ENCODE measurements around the gene DLG2. TPM values are rescaled to one million over a fixed set of nuclear protein-coding genes. Genes with fewer than 3 reads are reported as not detected.

DLG2 gene
- total RNA-seq, 1 experiment from 2014 or later = 17.5 TPM

DNA sequence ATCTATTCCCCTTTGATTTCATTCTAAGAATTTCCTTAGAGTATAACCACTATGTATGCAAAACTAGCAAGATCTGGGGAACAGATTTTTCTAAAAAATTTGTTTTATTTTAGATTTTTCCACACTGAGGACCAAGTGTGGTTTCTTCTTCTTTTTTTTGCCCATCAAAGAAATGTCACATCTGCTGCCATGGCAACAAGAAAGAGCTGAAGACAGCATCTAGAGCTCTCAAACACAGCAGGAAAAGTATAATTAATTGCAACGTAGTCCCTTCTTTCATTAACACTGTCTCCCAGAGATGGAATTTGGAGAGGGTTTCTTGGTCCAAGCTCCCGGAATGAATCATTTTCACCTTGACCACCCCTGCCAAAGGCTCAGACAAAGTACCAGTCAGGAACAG, 2084.3 kb downstream of the DLG2 start (continued):
- TF ChIP-seq ESRRA (CRISPR knock-in tag; IDR thresholded peaks at IDR 0.05; ENCODE audit: borderline replicate concordance) (no peak), ARID4B (CRISPR knock-in tag; IDR thresholded peaks at IDR 0.05; ENCODE audit: borderline replicate concordance) (no peak)

DNA sequence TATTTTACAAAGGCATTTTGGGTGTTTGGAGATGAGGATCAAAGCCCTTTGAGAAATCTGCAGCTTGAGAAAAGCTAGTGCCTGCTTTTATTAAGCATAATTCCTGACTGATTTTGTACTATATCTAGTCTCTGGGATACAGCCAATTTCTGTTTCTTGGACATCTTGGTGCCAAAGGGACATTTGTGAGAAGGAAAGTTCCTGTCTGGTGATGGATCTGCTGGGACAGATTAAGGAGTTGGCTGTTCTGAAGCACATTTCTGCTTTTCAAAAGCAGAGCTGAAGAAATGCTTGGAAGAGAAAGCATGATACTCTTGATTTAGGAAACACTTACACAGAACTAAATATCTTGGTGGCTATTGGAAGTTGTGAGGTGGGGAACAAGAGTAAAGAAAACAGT, 2086.4 kb downstream of the DLG2 start:
- DNase-seq (ENCODE audit: low spot score) (no peak), ATAC-seq (no peak)
- H3K9me3 Mint-ChIP-seq = no peaks in the 10 kb centered on the region
- POLR2A ChIA-PET = no interaction called here
- H3K27ac Mint-ChIP-seq = no peak overlapping the region
- H3K27me3 Mint-ChIP-seq (ENCODE audit: low read depth) = no peaks in the 10 kb centered on the region; the same call in none of the 2 replicates
- no peaks in the 10 kb centered on the region for H3K36me3 Mint-ChIP-seq
- TF ChIP-seq, protein P1, sequence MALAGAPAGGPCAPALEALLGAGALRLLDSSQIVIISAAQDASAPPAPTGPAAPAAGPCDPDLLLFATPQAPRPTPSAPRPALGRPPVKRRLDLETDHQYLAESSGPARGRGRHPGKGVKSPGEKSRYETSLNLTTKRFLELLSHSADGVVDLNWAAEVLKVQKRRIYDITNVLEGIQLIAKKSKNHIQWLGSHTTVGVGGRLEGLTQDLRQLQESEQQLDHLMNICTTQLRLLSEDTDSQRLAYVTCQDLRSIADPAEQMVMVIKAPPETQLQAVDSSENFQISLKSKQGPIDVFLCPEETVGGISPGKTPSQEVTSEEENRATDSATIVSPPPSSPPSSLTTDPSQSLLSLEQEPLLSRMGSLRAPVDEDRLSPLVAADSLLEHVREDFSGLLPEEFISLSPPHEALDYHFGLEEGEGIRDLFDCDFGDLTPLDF (CRISPR knock-in tag; IDR thresholded peaks at IDR 0.05) = no peak
- H3K4me3 Mint-ChIP-seq = no peak overlapping the region
- H3K4me1 Mint-ChIP-seq = peaks cover 5% of the 10 kb centered on the region
- CTCF ChIA-PET = interaction anchor here (1.3 kb wide), 1 partner anchor 248 kb away, joined by 5 read pairs; no protein-coding TSS in a partner anchor

DNA sequence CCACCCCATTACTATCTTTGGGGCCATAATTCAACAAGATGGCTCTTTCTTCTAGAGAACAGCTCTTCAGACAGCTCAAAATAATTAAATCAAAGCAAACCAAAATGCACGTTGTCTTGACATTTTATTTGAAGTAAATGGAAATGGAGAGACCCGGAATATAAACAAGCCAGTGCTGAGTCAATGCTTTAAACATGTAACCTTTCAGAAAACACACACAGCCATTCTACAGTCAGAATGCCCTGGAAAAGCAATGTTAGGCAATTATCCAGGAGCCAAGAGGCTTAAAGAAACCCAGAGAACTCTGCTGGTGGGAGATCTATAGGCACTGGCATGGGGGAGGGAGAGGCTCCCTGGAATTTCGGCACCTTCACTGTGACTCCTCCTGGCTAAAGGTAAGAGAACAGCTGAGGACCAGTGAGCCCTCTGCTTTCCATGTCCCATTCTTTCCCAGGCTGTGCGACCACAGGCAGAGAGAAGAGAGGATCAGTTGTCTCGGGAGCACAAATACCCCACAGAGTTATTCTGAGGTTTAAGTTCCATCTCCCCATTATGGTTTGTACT, 2086.9 kb downstream of the DLG2 start:
- no peaks in the 10 kb centered on the region for H3K9me3 Mint-ChIP-seq
- H3K27me3 Mint-ChIP-seq (ENCODE audit: low read depth) = no peaks in the 10 kb centered on the region; the same call in none of the 2 replicates
- 0 out of 2 replicates have a peak overlapping the region, but pooled peaks have one; percentile 30 for H3K27ac Mint-ChIP-seq
- DNase-seq (ENCODE audit: low spot score) = no peak
- POLR2A ChIA-PET = no interaction called here
- no peak overlapping the region for H3K4me3 Mint-ChIP-seq
- TF ChIP-seq, protein P1 (CRISPR knock-in tag; IDR thresholded peaks at IDR 0.05) = no peak
- TF ChIP-seq, protein P2, sequence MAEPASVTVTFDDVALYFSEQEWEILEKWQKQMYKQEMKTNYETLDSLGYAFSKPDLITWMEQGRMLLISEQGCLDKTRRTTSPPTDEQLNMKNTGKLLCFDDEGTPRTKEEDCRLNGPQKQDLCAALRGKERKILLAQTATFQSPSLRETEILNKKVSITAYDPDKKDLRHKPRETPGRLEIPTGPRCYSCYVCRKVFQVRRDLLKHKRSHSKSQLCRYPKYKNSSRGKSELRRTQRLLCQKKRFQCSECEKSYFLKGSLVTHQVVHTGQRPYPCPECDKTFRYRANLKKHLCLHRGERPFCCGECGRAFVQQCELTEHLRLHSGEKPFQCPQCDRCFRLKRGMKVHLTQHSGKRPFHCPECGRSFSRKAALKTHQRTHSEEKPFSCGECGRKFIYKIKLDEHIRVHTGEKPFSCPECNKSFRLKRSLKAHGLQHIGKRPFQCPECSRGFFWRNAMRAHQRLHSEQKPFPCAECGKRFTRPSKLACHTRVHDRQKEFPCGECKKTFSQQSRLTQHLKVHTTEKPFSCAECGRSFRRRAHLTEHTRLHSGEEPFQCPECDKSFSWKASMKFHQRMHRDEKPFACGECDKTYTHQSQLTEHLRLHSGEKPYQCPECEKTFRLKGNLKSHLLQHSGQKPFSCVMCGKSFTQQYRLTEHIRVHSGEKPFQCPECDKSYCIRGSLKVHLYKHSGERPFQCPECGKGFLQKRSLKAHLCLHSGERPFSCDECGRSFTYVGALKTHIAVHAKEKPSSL (CRISPR knock-in tag; conservative IDR thresholded peaks at IDR 0.05) = no peak
- TF ChIP-seq IRF2 (CRISPR knock-in tag; IDR thresholded peaks at IDR 0.05; ENCODE audit: borderline replicate concordance, low read depth) (no peak), ZNF138 (CRISPR knock-in tag; conservative IDR thresholded peaks at IDR 0.05) (no peak), ZNF281 (CRISPR knock-in tag; IDR thresholded peaks at IDR 0.05) (no peak), FOXP4 (CRISPR knock-in tag; IDR thresholded peaks at IDR 0.05) (no peak)
- no peaks in the 10 kb centered on the region for H3K4me1 Mint-ChIP-seq
- peak; percentile 73 for ATAC-seq
- CTCF ChIA-PET = interaction anchor here (1.3 kb wide), 1 partner anchor 247 kb away, joined by 5 read pairs; no protein-coding TSS in a partner anchor
- no peaks in the 10 kb centered on the region for H3K36me3 Mint-ChIP-seq

All from WTC11 (cell line).